Measurements from ENCODE around the gene FBXO15. TPM values are rescaled to one million over a fixed set of nuclear protein-coding genes. Genes with fewer than 3 reads are reported as not detected.

FBXO15 gene
- total and polyA plus RNA-seq, 2 of the 8 experiments (the other 6 are each of a cell fraction or from before 2014, with no cell fraction given), result 0.84 to 0.85 TPM

DNA sequence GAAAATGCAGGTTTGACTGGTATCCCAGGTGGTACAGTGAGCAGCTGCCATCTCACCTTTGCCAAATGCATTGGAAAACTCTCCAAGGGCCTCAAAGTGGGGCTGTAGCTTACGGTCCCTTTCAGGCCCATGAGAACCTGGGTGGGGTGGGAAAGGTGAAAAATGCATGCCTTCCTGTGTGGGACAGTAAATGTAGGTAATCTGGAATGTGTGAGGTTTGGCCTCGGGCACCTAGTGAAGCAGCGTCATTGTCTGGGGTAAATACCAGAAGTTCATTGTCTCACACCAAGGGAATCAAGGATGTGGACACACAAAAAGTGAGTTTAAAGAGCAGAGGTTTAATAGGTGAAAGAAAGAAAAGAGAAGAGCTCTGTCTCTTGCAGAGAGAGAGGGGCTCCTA, 37.2 kb upstream of the FBXO15 start:
- H3K4me3 ChIP-seq (ENCODE audit: extremely low read depth in 1 of 4, insufficient read depth in 2 of 4, low read depth in 3 of 4, low read length in 4 of 4), result no peak overlapping the region
- H3K4me1 ChIP-seq (replicated peaks in 1 of 4; ENCODE audit: control insufficient read depth in 3 of 4, insufficient read depth in 4 of 4, low read length in 3 of 4), result peaks cover 2 to 11% (median 8%) of the 10 kb centered on the region in 4 experiments; a peak in 6 of 7 replicates
- H2AFZ ChIP-seq (ENCODE audit: low read length), result no peak overlapping the region
- ChIA-PET CTCF (ENCODE audit: partially characterized antibody) (interaction anchor here (0.7 to 2.0 kb wide), 4 partner anchors 10 to 40 kb away, joined by 3 to 8 read pairs (median 4); no protein-coding TSS in a partner anchor), POLR2A (ENCODE audit: partially characterized antibody) (no interaction called here)
- H3K4ac ChIP-seq (replicated peaks; ENCODE audit: insufficient read length, low read depth, low read length), result no peak overlapping the region
- H3K79me1 ChIP-seq (ENCODE audit: low read depth, low read length), result no peaks in the 10 kb centered on the region
- no peak overlapping the region for H2BK120ac ChIP-seq (replicated peaks; ENCODE audit: low read depth, low read length)
- TF ChIP-seq KDM1A (IDR thresholded peaks at IDR 0.05; ENCODE audit: borderline replicate concordance, low read length), result no peak
- no peak for TF ChIP-seq NRF1 (IDR thresholded peaks at IDR 0.05; ENCODE audit: low read depth, low read length)
- TF ChIP-seq CHD2 (IDR thresholded peaks at IDR 0.05; ENCODE audit: low read length), result no peak
- TF ChIP-seq, protein P1, sequence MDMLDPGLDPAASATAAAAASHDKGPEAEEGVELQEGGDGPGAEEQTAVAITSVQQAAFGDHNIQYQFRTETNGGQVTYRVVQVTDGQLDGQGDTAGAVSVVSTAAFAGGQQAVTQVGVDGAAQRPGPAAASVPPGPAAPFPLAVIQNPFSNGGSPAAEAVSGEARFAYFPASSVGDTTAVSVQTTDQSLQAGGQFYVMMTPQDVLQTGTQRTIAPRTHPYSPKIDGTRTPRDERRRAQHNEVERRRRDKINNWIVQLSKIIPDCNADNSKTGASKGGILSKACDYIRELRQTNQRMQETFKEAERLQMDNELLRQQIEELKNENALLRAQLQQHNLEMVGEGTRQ (IDR thresholded peaks at IDR 0.05; ENCODE audit: low read length), result no peak
- no peak for TF ChIP-seq SUZ12 (IDR thresholded peaks at IDR 0.05; ENCODE audit: low read length)
- no peak for TF ChIP-seq RXRA (IDR thresholded peaks at IDR 0.05; ENCODE audit: insufficient read depth, low read depth, low read length)
- no peak for TF ChIP-seq TAF7 (optimal IDR thresholded peaks at IDR 0.05; ENCODE audit: borderline replicate concordance, low read depth, low read length)
- H2BK5ac ChIP-seq (ENCODE audit: low read depth, low read length), result no peak overlapping the region
- H4K20me1 ChIP-seq (replicated peaks in 1 of 2; ENCODE audit: control insufficient read depth in 1 of 2, insufficient read depth in 2 of 2, low read length in 2 of 2), result no peaks in the 10 kb centered on the region
- H2AK5ac ChIP-seq (ENCODE audit: low read depth, low read length), result no peak overlapping the region
- H3K23ac ChIP-seq (ENCODE audit: insufficient read length), result no peak overlapping the region
- H4K91ac ChIP-seq (replicated peaks; ENCODE audit: insufficient read length, low read length), result no peak overlapping the region
- FAIRE-seq (no peak), DNase-seq (ENCODE audit: low read depth in 1 of 2, low spot score in 2 of 2) (peak in 1 of 2 experiments; percentile 27)
- H3K79me2 ChIP-seq (ENCODE audit: control insufficient read depth in 1 of 2, insufficient read depth in 2 of 2, low read length in 2 of 2), result no peaks in the 10 kb centered on the region
- H3K36me3 ChIP-seq (ENCODE audit: control insufficient read depth in 2 of 4, insufficient read depth in 4 of 4, low read length in 3 of 4), result no peaks in the 10 kb centered on the region
- H3K18ac ChIP-seq (ENCODE audit: extremely low read depth, low read length), result no peak overlapping the region
- 0 out of 4 replicates have a peak overlapping the region, but pooled peaks of 1 of the 2 experiments have one; percentile 27 for H3K4me2 ChIP-seq (ENCODE audit: insufficient read depth in 1 of 2, low read depth in 2 of 2, low read length in 2 of 2)
- WGBS, 2 experiments (ENCODE audit: extremely low coverage in 1 of 2, insufficient coverage in 1 of 2, insufficient read length in 1 of 2, insufficient replicate concordance in 2 of 2, low coverage in 1 of 2, low lambda C conversion rate in 2 of 2, missing lambda C conversion rate in 1 of 2), result 71% methylated on average over 3 of the region's 3 CpGs; no CpG with 5 or more reads in 1 of the 2 experiments
- H3K56ac ChIP-seq (replicated peaks; ENCODE audit: insufficient read length, low read depth, low read length), result no peak overlapping the region
- H3K9me3 ChIP-seq (ENCODE audit: insufficient read depth in 2 of 2, low read depth in 1 of 2, low read length in 1 of 2), result no peaks in the 10 kb centered on the region
- peak overlapping the region in 1 of 4 experiments; percentile 18; a peak in 1 of 7 replicates for H3K9ac ChIP-seq (replicated peaks in 1 of 4; ENCODE audit: extremely low read depth in 1 of 4, low read depth in 3 of 4, low read length in 3 of 4)
- H3K14ac ChIP-seq (ENCODE audit: insufficient read length), result no peak overlapping the region
- no peak overlapping the region for H4K8ac ChIP-seq (ENCODE audit: extremely low read depth, insufficient read depth, low read length)
- H3K27me3 ChIP-seq (replicated peaks in 1 of 4; ENCODE audit: control insufficient read depth in 3 of 4, extremely low read depth in 1 of 4, insufficient read depth in 3 of 4, low read length in 3 of 4), result no peaks in the 10 kb centered on the region
- H2BK15ac ChIP-seq (ENCODE audit: low read length), result no peak overlapping the region
- no peak overlapping the region for H3K27ac ChIP-seq (ENCODE audit: low read depth, low read length)
- no peaks in the 10 kb centered on the region for H3K23me2 ChIP-seq (ENCODE audit: low read depth, low read length)
- H4K5ac ChIP-seq (ENCODE audit: insufficient read length, low read depth, low read length), result no peak overlapping the region
- no peak overlapping the region; the same call in 1 of the 2 replicates for H2BK12ac ChIP-seq (ENCODE audit: low read depth, low read length)
- H2BK20ac ChIP-seq (ENCODE audit: low read length), result no peak overlapping the region
